Lower leg skin (tissue), 3 donors: ENCODE measurements around the gene ZNF32.

Experiments
- POLR2A ChIP-seq, 2 donors: fragments of 450-650 bp; IDR thresholded peaks; one replicate each; pipeline ENCODE4 v1.6.1; 2016 to 2017; ENCODE audit warnings: antibody characterized with exemption in 2 of 2, mild to moderate bottlenecking in 1 of 2, moderate library complexity in 1 of 2
- TF ChIP-seq, protein P1 (sequence below), 3 donors: fragments of 450-650 bp; IDR thresholded peaks; one replicate each; pipeline ENCODE4 v1.5.1; 2016; ENCODE audit warnings: antibody characterized with exemption in 3 of 3, mild to moderate bottlenecking in 3 of 3, moderate library complexity in 2 of 3

DNA sequence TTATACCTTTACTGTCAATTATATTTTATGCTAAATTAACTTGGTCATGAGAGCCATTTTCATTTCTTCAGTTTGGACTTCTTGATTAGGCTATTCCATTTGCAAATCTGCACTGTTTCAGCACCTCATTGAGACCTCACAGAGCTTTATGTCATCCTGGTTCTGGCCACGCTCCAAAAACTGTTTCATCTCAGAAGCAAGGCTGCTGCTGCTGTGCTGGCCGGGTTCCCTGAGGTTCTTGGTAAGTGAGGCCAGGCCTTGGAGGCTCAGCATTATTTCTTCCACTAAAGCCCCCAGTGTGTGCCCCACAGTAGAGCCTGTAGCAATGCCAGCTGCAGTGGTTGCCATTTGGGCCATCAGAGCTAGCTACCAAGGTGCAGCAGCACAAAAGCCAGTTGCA, 50.2 kb downstream of the ZNF32 start:
- TF ChIP-seq, protein P1, sequence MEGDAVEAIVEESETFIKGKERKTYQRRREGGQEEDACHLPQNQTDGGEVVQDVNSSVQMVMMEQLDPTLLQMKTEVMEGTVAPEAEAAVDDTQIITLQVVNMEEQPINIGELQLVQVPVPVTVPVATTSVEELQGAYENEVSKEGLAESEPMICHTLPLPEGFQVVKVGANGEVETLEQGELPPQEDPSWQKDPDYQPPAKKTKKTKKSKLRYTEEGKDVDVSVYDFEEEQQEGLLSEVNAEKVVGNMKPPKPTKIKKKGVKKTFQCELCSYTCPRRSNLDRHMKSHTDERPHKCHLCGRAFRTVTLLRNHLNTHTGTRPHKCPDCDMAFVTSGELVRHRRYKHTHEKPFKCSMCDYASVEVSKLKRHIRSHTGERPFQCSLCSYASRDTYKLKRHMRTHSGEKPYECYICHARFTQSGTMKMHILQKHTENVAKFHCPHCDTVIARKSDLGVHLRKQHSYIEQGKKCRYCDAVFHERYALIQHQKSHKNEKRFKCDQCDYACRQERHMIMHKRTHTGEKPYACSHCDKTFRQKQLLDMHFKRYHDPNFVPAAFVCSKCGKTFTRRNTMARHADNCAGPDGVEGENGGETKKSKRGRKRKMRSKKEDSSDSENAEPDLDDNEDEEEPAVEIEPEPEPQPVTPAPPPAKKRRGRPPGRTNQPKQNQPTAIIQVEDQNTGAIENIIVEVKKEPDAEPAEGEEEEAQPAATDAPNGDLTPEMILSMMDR (IDR thresholded peaks at IDR 0.05): no peak
- TF ChIP-seq POLR2A (IDR thresholded peaks at IDR 0.05): no peak
